Hematopoietic multipotent progenitor cell treated with erythropoietin and hydrocortisone succinate and interleukin-3 and kit ligand, for 15 days (in vitro differentiated cells): Measurements from ENCODE around the gene OTOA.
"Not testable (repeated sequence)": the region's sequence is repeated elsewhere in the genome, so short reads cannot be mapped to it uniquely, and the experiment has no call there.

Experiments
- DNase-seq: peaks from one replicate; pipeline ENCODE4 v3.0.0-alpha.2; 2015; ENCODE audit warnings: low spot score

OTOA gene

GRCh38 chr16:21663889-21664647, at the start of gene OTOA:
TSS of gene OTOA (plus strand) at chr16:21663968. CDS start at chr16:21678515, 14,547 bp downstream.
- DNase-seq: no peak

- no peak for DNase-seq
Observed at GRCh38 chr16:21614896-21615295, 48.9 kb upstream of the OTOA start.

GRCh38 chr16:21617607-21618006, 46.2 kb upstream of the OTOA start:
- no peak for DNase-seq

GRCh38 chr16:21618281-21618680, 45.5 kb upstream of the OTOA start:
- DNase-seq: no peak

GRCh38 chr16:21619765-21620425, 43.9 kb upstream of the OTOA start:
- no peak for DNase-seq

GRCh38 chr16:21620592-21620991, 43.2 kb upstream of the OTOA start:
- DNase-seq: no peak

- no peak for DNase-seq
Observed at GRCh38 chr16:21622545-21622944, 41.2 kb upstream of the OTOA start.

- DNase-seq: no peak
Observed at GRCh38 chr16:21625026-21625425, 38.7 kb upstream of the OTOA start.

- DNase-seq: no peak
Observed at GRCh38 chr16:21626659-21627277, 37.0 kb upstream of the OTOA start.

GRCh38 chr16:21628121-21628726, 35.5 kb upstream of the OTOA start:
- DNase-seq: no peak

- no peak for DNase-seq
Observed at GRCh38 chr16:21628772-21629171, 35.0 kb upstream of the OTOA start.

GRCh38 chr16:21629616-21630539, 33.9 kb upstream of the OTOA start:
- not testable (repeated sequence) for DNase-seq

- DNase-seq: not testable (repeated sequence)
Observed at GRCh38 chr16:21630866-21631265, 32.9 kb upstream of the OTOA start.

GRCh38 chr16:21631376-21631775, 32.4 kb upstream of the OTOA start:
- not testable (repeated sequence) for DNase-seq

GRCh38 chr16:21631951-21632575, 31.7 kb upstream of the OTOA start:
- not testable (repeated sequence) for DNase-seq

GRCh38 chr16:21634216-21634615, 29.6 kb upstream of the OTOA start:
- DNase-seq: no peak

- not testable (repeated sequence) for DNase-seq
Observed at GRCh38 chr16:21635694-21636093, 28.1 kb upstream of the OTOA start.

GRCh38 chr16:21637032-21637968, 26.5 kb upstream of the OTOA start:
- DNase-seq: no peak

- no peak for DNase-seq
Observed at GRCh38 chr16:21638573-21638975, 25.2 kb upstream of the OTOA start.

- no peak for DNase-seq
Observed at GRCh38 chr16:21639493-21639892, 24.3 kb upstream of the OTOA start.
